K562 (cell line): ENCODE measurements around the gene FBXW9. TPM values are rescaled to one million over a fixed set of nuclear protein-coding genes. Genes with fewer than 3 reads are reported as not detected.

Experiments used
- BRF1 ChIP-seq: IDR thresholded peaks from 3 replicates; pipeline ENCODE4 v1.6.1; 2011; ENCODE audit warnings: borderline replicate concordance, mild to moderate bottlenecking; ENCODE audit not compliant: insufficient read length; ENCODE audit errors: extremely low read depth
- CBFA2T3 ChIP-seq: fragments of 450-650 bp; IDR thresholded peaks from 2 replicates; pipeline ENCODE4 v1.6.1; 2017
- DPF2 ChIP-seq: fragments of 450-650 bp; IDR thresholded peaks from 2 replicates; pipeline ENCODE4 v1.6.1; 2016
- IRF2 ChIP-seq: sonication (generic); formaldehyde crosslinking; IDR thresholded peaks from 2 replicates; pipeline ENCODE4 v1.8.1; 2022; ENCODE audit warnings: mild to moderate bottlenecking, missing genetic modification reagents
- MTF1 ChIP-seq: fragments of 250-450 bp; sonication (Bioruptor Pico); IDR thresholded peaks from 2 replicates; pipeline ENCODE4 v1.9.0; 2021; ENCODE audit warnings: moderate library complexity, mild to moderate bottlenecking, inconsistent platforms, borderline replicate concordance
- NFIX ChIP-seq: fragments of 250-450 bp; sonication (Bioruptor Pico); IDR thresholded peaks from 2 replicates; pipeline ENCODE4 v1.4.0; 2020; ENCODE audit warnings: low read depth, mild to moderate bottlenecking, moderate library complexity
- PCBP1 ChIP-seq: fragments of 200-400 bp; formaldehyde crosslinking; IDR thresholded peaks from 2 replicates; pipeline ENCODE4 v1.6.1; 2018; ENCODE audit warnings: mild to moderate bottlenecking, low read depth, low read length; ENCODE audit not compliant: poor library complexity, severe bottlenecking
- PHF20 ChIP-seq: fragments of 450-650 bp; IDR thresholded peaks from 2 replicates; pipeline ENCODE4 v1.6.1; 2018; ENCODE audit not compliant: partially characterized antibody
- POLR2G ChIP-seq: fragments of 200-400 bp; formaldehyde crosslinking; IDR thresholded peaks from 2 replicates; pipeline ENCODE4 v1.6.1; 2017; ENCODE audit warnings: low read depth, mild to moderate bottlenecking, antibody characterized with exemption, low read length, moderate library complexity
- POLR3G ChIP-seq: IDR thresholded peaks from 2 replicates; pipeline ENCODE4 v1.6.1; 2011; ENCODE audit not compliant: insufficient read length, insufficient replicate concordance; ENCODE audit errors: extremely low read depth
- PRPF4 ChIP-seq: fragments of 200-400 bp; formaldehyde crosslinking; IDR thresholded peaks from one replicate; pipeline ENCODE4 v1.6.1; 2017; ENCODE audit warnings: low read length, low read depth, mild to moderate bottlenecking; ENCODE audit not compliant: insufficient read depth, poor library complexity, severe bottlenecking
- PTTG1 ChIP-seq: fragments of 450-650 bp; IDR thresholded peaks from 2 replicates; pipeline ENCODE4 v1.6.1; 2016; ENCODE audit warnings: low read depth, mild to moderate bottlenecking, missing genetic modification characterization, missing compliant biosample characterization
- RCOR1 ChIP-seq, 2 experiments: IDR thresholded peaks; 2 replicates each; pipeline ENCODE4 v1.6.1; 2012; ENCODE audit warnings: low read depth in 2 of 2, low read length in 2 of 2, borderline replicate concordance in 1 of 2, improper control_type of control experiment in 1 of 2
- SRSF3 ChIP-seq: fragments of 200-400 bp; formaldehyde crosslinking; IDR thresholded peaks from 2 replicates; pipeline ENCODE4 v1.6.1; 2016; ENCODE audit warnings: mild to moderate bottlenecking, low read length, moderate library complexity; ENCODE audit not compliant: insufficient read depth
- STAG1 ChIP-seq: sonication (generic); formaldehyde crosslinking; IDR thresholded peaks from 2 replicates; pipeline ENCODE4 v1.5.0; 2020; ENCODE audit warnings: missing genetic modification reagents, borderline replicate concordance
- STAT5A ChIP-seq: IDR thresholded peaks from 2 replicates; pipeline ENCODE4 v1.6.1; 2012; ENCODE audit warnings: low read length, inconsistent platforms, borderline replicate concordance
- SUPT5H ChIP-seq: fragments of 450-650 bp; IDR thresholded peaks from 2 replicates; pipeline ENCODE4 v1.6.1; 2016
- TCF7L2 ChIP-seq: fragments of 150-350 bp; IDR thresholded peaks from 2 replicates; pipeline ENCODE4 v1.6.1; 2016; ENCODE audit warnings: low read depth, mild to moderate bottlenecking, low read length, moderate library complexity
- ZBTB1 ChIP-seq: sonication (generic); formaldehyde crosslinking; IDR thresholded peaks from 2 replicates; pipeline ENCODE4 v1.8.1; 2023; ENCODE audit warnings: missing genetic modification reagents, low read depth, mild to moderate bottlenecking, borderline replicate concordance
- ZC3H8 ChIP-seq: fragments of 450-650 bp; IDR thresholded peaks from 2 replicates; pipeline ENCODE4 v1.6.1; 2017
- ZNF121 ChIP-seq: sonication (generic); formaldehyde crosslinking; conservative IDR thresholded peaks from 2 replicates; pipeline ENCODE4 v1.8.0; 2022; ENCODE audit warnings: missing genetic modification reagents
- ZNF431 ChIP-seq: sonication (generic); formaldehyde crosslinking; IDR thresholded peaks from 2 replicates; pipeline ENCODE4 v1.8.0; 2022; ENCODE audit warnings: mild to moderate bottlenecking, missing genetic modification reagents
- ZNF717 ChIP-seq: fragments of 250-450 bp; sonication (Bioruptor Pico); IDR thresholded peaks from 2 replicates; pipeline ENCODE4 v1.5.0; 2021
- polyA plus RNA-seq, 8 experiments: library from polyadenylated mRNA; depleted of rRNA in 4 of 8; stranded (reverse) in 5 of 8; unstranded in 3 of 8; fragments of >200 nt; fragmentation: Nextera tagmentation in 2 of 8; fragmentation: Illumina TruSeq in 1 of 8; extraction: Ambion mirVana in 2 of 8; extraction: Trizol in 1 of 8; gene quantifications; 2 replicates each; pipeline versions ENCODE4 v1.2.1 to v1.2.3, GENCODE V29; 2011 to 2014; ENCODE audit warnings: inconsistent platforms in 1 of 8, missing spikeins in 1 of 8
- total RNA-seq, 7 experiments: library from RNA; depleted of rRNA in 6 of 7; stranded (reverse); fragments of >200 nt in 6 of 7; fragmentation: Illumina TruSeq in 2 of 7; extraction: Trizol in 2 of 7; gene quantifications; 2 replicates each; pipeline versions ENCODE4 v1.2.1 to v1.2.3, GENCODE V29; 2011 to 2021; ENCODE audit warnings: low replicate concordance in 1 of 7
- TF ChIP-seq, protein P1 (sequence below): fragments of 450-650 bp; conservative IDR thresholded peaks from 2 replicates; pipeline ENCODE4 v1.6.1; 2016; ENCODE audit warnings: missing genetic modification characterization, low read depth, mild to moderate bottlenecking, missing compliant biosample characterization, moderate library complexity
- TF ChIP-seq, protein P2 (sequence below), 2 experiments: fragments of 450-650 bp; conservative IDR thresholded peaks; 2 replicates each; pipeline ENCODE4 v1.6.1; 2017; ENCODE audit warnings: mild to moderate bottlenecking in 2 of 2, moderate library complexity in 2 of 2
- TF ChIP-seq, protein P3 (sequence below): sonication (generic); formaldehyde crosslinking; IDR thresholded peaks from 2 replicates; pipeline ENCODE4 v1.8.0; 2022; ENCODE audit warnings: mild to moderate bottlenecking, low read depth, missing genetic modification reagents

Gene FBXW9
- total and polyA plus RNA-seq, 9 of the 15 experiments (the other 6 are each of a cell fraction or from before 2014, with no cell fraction given), result 0.23 to 21.7 (median 6.2) TPM

DNA sequence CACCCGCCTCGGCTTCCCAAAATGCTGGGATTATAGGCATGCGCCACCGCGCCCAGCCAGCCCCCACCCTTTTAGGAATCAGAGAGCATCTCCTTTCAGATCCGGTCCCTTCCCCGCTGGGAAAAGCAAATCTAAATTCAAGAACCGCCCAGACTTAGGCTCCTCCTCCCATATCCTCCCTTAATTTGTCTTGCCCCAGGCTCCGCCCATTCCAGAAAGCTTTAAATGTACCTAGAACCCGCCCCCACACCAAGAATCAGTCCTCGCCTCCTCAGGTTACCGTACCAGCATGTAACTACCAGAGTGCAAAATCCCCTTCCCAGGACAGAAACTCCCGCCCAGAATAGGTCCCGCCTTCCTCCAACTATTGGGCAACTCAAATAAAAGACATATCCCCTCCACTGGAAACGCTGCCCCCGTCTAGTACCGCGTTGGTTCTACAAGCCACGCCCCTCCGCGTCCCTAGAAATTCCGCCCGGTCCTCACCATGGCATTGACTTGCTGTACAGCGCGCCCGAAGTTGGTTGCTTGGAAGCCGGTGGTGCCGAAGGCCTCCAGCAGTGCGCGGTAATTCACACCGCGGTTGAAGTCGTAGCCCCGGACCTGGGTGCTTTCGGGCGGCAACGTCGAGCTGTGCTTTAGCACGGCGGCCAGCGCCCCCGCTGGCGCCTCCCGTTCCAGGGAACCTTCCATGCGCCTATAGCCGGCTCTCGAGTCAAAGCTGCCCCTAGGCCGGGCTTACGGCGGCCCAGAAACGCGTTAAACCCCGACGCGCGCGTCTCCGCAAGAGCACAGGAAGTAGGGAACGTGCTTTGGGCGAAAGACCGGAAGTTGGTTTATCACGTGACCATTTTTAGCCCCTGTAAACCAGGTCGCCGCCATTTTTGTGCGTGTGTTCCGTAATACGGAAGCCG, 15.1 kb downstream of the FBXW9 start, which contains the start of gene DHPS (continued):
- TF ChIP-seq DPF2 (no peak), ZNF121 (CRISPR knock-in tag) (no peak), ZNF717 (CRISPR knock-in tag) (no peak), CBFA2T3 (0 out of 2 replicates have a peak, but pooled peaks have one; percentile 3), PTTG1 (tag) (no peak), ZBTB1 (CRISPR knock-in tag) (no peak; the same call in 1 of the 2 replicates), PCBP1 (peak; percentile 73), ZC3H8 (no peak), BRF1 (no peak), STAT5A (no peak), SRSF3 (no peak), POLR3G (no peak), POLR2G (peak; percentile 96), RCOR1 (IDR thresholded peaks at IDR 0.05; ENCODE audit: borderline replicate concordance in 1 of 2, low read depth in 2 of 2, low read length in 2 of 2) (0 out of 4 replicates have a peak, but pooled peaks of 1 of the 2 experiments have one; percentile 30), STAG1 (peak; percentile 28; the same call in 1 of the 2 replicates), NFIX (CRISPR knock-in tag) (no peak), TCF7L2 (peak; percentile 88), SUPT5H (peak; percentile 91), IRF2 (CRISPR knock-in tag) (no peak), PHF20 (peak; percentile 90), PRPF4 (no peak), ZNF431 (CRISPR knock-in tag) (peak; percentile 82; the same call in 1 of the 2 replicates), MTF1 (no peak)
- TF ChIP-seq, protein P1, sequence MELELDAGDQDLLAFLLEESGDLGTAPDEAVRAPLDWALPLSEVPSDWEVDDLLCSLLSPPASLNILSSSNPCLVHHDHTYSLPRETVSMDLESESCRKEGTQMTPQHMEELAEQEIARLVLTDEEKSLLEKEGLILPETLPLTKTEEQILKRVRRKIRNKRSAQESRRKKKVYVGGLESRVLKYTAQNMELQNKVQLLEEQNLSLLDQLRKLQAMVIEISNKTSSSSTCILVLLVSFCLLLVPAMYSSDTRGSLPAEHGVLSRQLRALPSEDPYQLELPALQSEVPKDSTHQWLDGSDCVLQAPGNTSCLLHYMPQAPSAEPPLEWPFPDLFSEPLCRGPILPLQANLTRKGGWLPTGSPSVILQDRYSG (tag), result no peak
- TF ChIP-seq, protein P2, sequence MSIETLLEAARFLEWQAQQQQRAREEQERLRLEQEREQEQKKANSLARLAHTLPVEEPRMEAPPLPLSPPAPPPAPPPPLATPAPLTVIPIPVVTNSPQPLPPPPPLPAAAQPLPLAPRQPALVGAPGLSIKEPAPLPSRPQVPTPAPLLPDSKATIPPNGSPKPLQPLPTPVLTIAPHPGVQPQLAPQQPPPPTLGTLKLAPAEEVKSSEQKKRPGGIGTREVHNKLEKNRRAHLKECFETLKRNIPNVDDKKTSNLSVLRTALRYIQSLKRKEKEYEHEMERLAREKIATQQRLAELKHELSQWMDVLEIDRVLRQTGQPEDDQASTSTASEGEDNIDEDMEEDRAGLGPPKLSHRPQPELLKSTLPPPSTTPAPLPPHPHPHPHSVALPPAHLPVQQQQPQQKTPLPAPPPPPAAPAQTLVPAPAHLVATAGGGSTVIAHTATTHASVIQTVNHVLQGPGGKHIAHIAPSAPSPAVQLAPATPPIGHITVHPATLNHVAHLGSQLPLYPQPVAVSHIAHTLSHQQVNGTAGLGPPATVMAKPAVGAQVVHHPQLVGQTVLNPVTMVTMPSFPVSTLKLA (conservative IDR thresholded peaks at IDR 0.05), result peak; percentile 86 to 92
- TF ChIP-seq, protein P3, sequence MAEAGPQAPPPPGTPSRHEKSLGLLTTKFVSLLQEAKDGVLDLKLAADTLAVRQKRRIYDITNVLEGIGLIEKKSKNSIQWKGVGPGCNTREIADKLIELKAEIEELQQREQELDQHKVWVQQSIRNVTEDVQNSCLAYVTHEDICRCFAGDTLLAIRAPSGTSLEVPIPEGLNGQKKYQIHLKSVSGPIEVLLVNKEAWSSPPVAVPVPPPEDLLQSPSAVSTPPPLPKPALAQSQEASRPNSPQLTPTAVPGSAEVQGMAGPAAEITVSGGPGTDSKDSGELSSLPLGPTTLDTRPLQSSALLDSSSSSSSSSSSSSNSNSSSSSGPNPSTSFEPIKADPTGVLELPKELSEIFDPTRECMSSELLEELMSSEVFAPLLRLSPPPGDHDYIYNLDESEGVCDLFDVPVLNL (CRISPR knock-in tag), result no peak
